ENCODE results near the gene GCNT3. TPM values are rescaled to one million over a fixed set of nuclear protein-coding genes. Genes with fewer than 3 reads are reported as not detected.

The GCNT3 gene
- total and polyA plus RNA-seq, 2 of the 8 experiments (the other 6 are each of a cell fraction or from before 2014, with no cell fraction given), result not detected

GRCh38 chr15:59618406-59618805 is 6.8 kb downstream of the GCNT3 start:
- no peak for FAIRE-seq
- Histone ChIP-seq H2BK5ac (ENCODE audit: low read depth, low read length) (no peak overlapping the region), H3K4me1 (replicated peaks in 1 of 4; ENCODE audit: control insufficient read depth in 3 of 4, insufficient read depth in 4 of 4, low read length in 3 of 4) (no peaks in the 10 kb centered on the region), H3K14ac (ENCODE audit: insufficient read length) (no peak overlapping the region), H3K23me2 (ENCODE audit: low read depth, low read length) (no peaks in the 10 kb centered on the region), H3K36me3 (ENCODE audit: control insufficient read depth in 2 of 4, insufficient read depth in 4 of 4, low read length in 3 of 4) (no peaks in the 10 kb centered on the region), H3K4me2 (ENCODE audit: insufficient read depth in 1 of 2, low read depth in 2 of 2, low read length in 2 of 2) (no peak overlapping the region), H3K23ac (ENCODE audit: insufficient read length) (no peak overlapping the region), H2BK15ac (ENCODE audit: low read length) (no peak overlapping the region), H3K18ac (ENCODE audit: extremely low read depth, low read length) (no peak overlapping the region), H3K9ac (replicated peaks in 1 of 4; ENCODE audit: extremely low read depth in 1 of 4, low read depth in 3 of 4, low read length in 3 of 4) (no peak overlapping the region), H2BK20ac (ENCODE audit: low read length) (no peak overlapping the region), H4K5ac (ENCODE audit: insufficient read length, low read depth, low read length) (no peak overlapping the region), H4K91ac (replicated peaks; ENCODE audit: insufficient read length, low read length) (no peak overlapping the region), H3K27ac (ENCODE audit: low read depth, low read length) (no peak overlapping the region), H2AFZ (ENCODE audit: low read length) (no peak overlapping the region), H3K56ac (replicated peaks; ENCODE audit: insufficient read length, low read depth, low read length) (no peak overlapping the region), H3K9me3 (ENCODE audit: insufficient read depth in 2 of 2, low read depth in 1 of 2, low read length in 1 of 2) (no peaks in the 10 kb centered on the region), H3K27me3 (replicated peaks in 1 of 4; ENCODE audit: control insufficient read depth in 3 of 4, extremely low read depth in 1 of 4, insufficient read depth in 3 of 4, low read length in 3 of 4) (no peaks in the 10 kb centered on the region), H3K79me1 (ENCODE audit: low read depth, low read length) (no peaks in the 10 kb centered on the region), H2BK12ac (ENCODE audit: low read depth, low read length) (no peak overlapping the region), H3K79me2 (ENCODE audit: control insufficient read depth in 1 of 2, insufficient read depth in 2 of 2, low read length in 2 of 2) (no peaks in the 10 kb centered on the region), H3K4ac (replicated peaks; ENCODE audit: insufficient read length, low read depth, low read length) (no peak overlapping the region), H4K8ac (ENCODE audit: extremely low read depth, insufficient read depth, low read length) (no peak overlapping the region), H3K4me3 (ENCODE audit: extremely low read depth in 1 of 4, insufficient read depth in 2 of 4, low read depth in 3 of 4, low read length in 4 of 4) (no peak overlapping the region), H2AK5ac (ENCODE audit: low read depth, low read length) (no peak overlapping the region), H4K20me1 (replicated peaks in 1 of 2; ENCODE audit: control insufficient read depth in 1 of 2, insufficient read depth in 2 of 2, low read length in 2 of 2) (no peaks in the 10 kb centered on the region), H2BK120ac (replicated peaks; ENCODE audit: low read depth, low read length) (no peak overlapping the region)
- WGBS, 2 experiments (ENCODE audit: extremely low coverage in 1 of 2, insufficient coverage in 1 of 2, insufficient read length in 1 of 2, insufficient replicate concordance in 2 of 2, low coverage in 1 of 2, low lambda C conversion rate in 2 of 2, missing lambda C conversion rate in 1 of 2), result 85% methylated on average over 3 of the region's 4 CpGs; no CpG with 5 or more reads in 1 of the 2 experiments
- DNase-seq (ENCODE audit: low read depth in 1 of 2, low spot score in 2 of 2), result no peak
- CTCF ChIA-PET (ENCODE audit: partially characterized antibody), result interaction anchor here (0.5 kb wide), 1 partner anchor 128 kb away, joined by 3 read pairs; no protein-coding TSS in a partner anchor
- POLR2A ChIA-PET (ENCODE audit: partially characterized antibody), result no interaction called here
- no peak for TF ChIP-seq POU5F1 (IDR thresholded peaks at IDR 0.05; ENCODE audit: low read depth, low read length)
- TF ChIP-seq NANOG (IDR thresholded peaks at IDR 0.05; ENCODE audit: insufficient read depth, low read depth, low read length, poor library complexity, severe bottlenecking), result no peak
- TF ChIP-seq SP2 (IDR thresholded peaks at IDR 0.05; ENCODE audit: low read length), result no peak
- TF ChIP-seq GABPA (IDR thresholded peaks at IDR 0.05; ENCODE audit: borderline replicate concordance, insufficient read depth, low read length), result no peak
- TF ChIP-seq EP300 (IDR thresholded peaks at IDR 0.05; ENCODE audit: borderline replicate concordance in 1 of 2, low read depth in 2 of 2, low read length in 2 of 2), result no peak
- TF ChIP-seq ZNF274 (IDR thresholded peaks at IDR 0.05; ENCODE audit: borderline replicate concordance, extremely low read depth, low read length), result no peak
- TF ChIP-seq SUZ12 (IDR thresholded peaks at IDR 0.05; ENCODE audit: low read length), result no peak
- TF ChIP-seq KDM1A (IDR thresholded peaks at IDR 0.05; ENCODE audit: borderline replicate concordance, low read length), result no peak
- TF ChIP-seq SRF (IDR thresholded peaks at IDR 0.05; ENCODE audit: low read depth, low read length), result no peak
- no peak for TF ChIP-seq TAF7 (optimal IDR thresholded peaks at IDR 0.05; ENCODE audit: borderline replicate concordance, low read depth, low read length)
- TF ChIP-seq USF2 (IDR thresholded peaks at IDR 0.05; ENCODE audit: low read length), result no peak
- no peak for TF ChIP-seq POLR2A (IDR thresholded peaks at IDR 0.05; ENCODE audit: control extremely low read depth in 1 of 2, low read depth in 2 of 2, low read length in 2 of 2)
- TF ChIP-seq EGR1 (IDR thresholded peaks at IDR 0.05; ENCODE audit: borderline replicate concordance, low read depth, low read length), result no peak
